HT-29 (cell line): ENCODE measurements around the gene COX4I2. TPM values are rescaled to one million over a fixed set of nuclear protein-coding genes. Genes with fewer than 3 reads are reported as not detected.
"Not testable (repeated sequence)": the region's sequence is repeated elsewhere in the genome, so short reads cannot be mapped to it uniquely, and the experiment has no call there.

Experiments used
- DNase-seq: peaks from one replicate; pipeline ENCODE4 v3.0.0-alpha.2; 2015; ENCODE audit warnings: low spot score
- total RNA-seq: library from RNA; depleted of rRNA; stranded (reverse); fragments of >200 nt; shearing (Covaris generic); gene quantifications from 2 replicates; pipeline ENCODE4 v1.2.3, GENCODE V29; 2014

COX4I2 gene
- total RNA-seq, 1 experiment from 2014 or later = not detected

- no peak for DNase-seq
Measured at GRCh38 chr20:31653561-31653960, 15.8 kb downstream of the COX4I2 start.

- DNase-seq = no peak
Measured at GRCh38 chr20:31654534-31654933, 16.8 kb downstream of the COX4I2 start.

GRCh38 chr20:31661625-31662371 lies 24.1 kb downstream of the COX4I2 start:
- DNase-seq = peak; percentile 80

- no peak for DNase-seq
Measured at GRCh38 chr20:31662372-31662854, 24.7 kb downstream of the COX4I2 start.

- no peak for DNase-seq
Measured at GRCh38 chr20:31663524-31663837, 25.8 kb downstream of the COX4I2 start.

- DNase-seq = peak; percentile 79
Measured at GRCh38 chr20:31663838-31664695, 26.4 kb downstream of the COX4I2 start.

GRCh38 chr20:31664696-31665354 lies 27.1 kb downstream of the COX4I2 start:
- DNase-seq = peak; percentile 70

- no peak for DNase-seq
Measured at GRCh38 chr20:31665753-31666152, 28.0 kb downstream of the COX4I2 start.

- no peak for DNase-seq
Measured at GRCh38 chr20:31666258-31667042, 28.7 kb downstream of the COX4I2 start.

- no peak for DNase-seq
Measured at GRCh38 chr20:31667315-31668285, 29.9 kb downstream of the COX4I2 start.

GRCh38 chr20:31668944-31669343 lies 31.2 kb downstream of the COX4I2 start:
- not testable (repeated sequence) for DNase-seq

- DNase-seq = no peak
Measured at GRCh38 chr20:31669876-31670275, 32.2 kb downstream of the COX4I2 start.

- DNase-seq = no peak
Measured at GRCh38 chr20:31670371-31671228, 32.9 kb downstream of the COX4I2 start.

GRCh38 chr20:31671324-31671723 lies 33.6 kb downstream of the COX4I2 start:
- no peak for DNase-seq

- no peak for DNase-seq
Measured at GRCh38 chr20:31673435-31673834, 35.7 kb downstream of the COX4I2 start.

- no peak for DNase-seq
Measured at GRCh38 chr20:31673943-31674463, 36.3 kb downstream of the COX4I2 start.

GRCh38 chr20:31674895-31675827 lies 37.4 kb downstream of the COX4I2 start:
- peak; percentile 59 for DNase-seq
